HG03025 (cell line): ENCODE measurements around the gene RNU5B-1.
"Not testable (repeated sequence)": the region's sequence is repeated elsewhere in the genome, so short reads cannot be mapped to it uniquely, and the experiment has no call there.

Experiments used
- ATAC-seq: cut with Tn5 transposase; IDR thresholded peaks from one replicate; pipeline ENCODE4 v1.9.1; 2021; ENCODE audit warnings: mild to moderate bottlenecking, moderate library complexity; ENCODE audit not compliant: unreplicated experiment, low FRiP score

The RNU5B-1 gene

DNA sequence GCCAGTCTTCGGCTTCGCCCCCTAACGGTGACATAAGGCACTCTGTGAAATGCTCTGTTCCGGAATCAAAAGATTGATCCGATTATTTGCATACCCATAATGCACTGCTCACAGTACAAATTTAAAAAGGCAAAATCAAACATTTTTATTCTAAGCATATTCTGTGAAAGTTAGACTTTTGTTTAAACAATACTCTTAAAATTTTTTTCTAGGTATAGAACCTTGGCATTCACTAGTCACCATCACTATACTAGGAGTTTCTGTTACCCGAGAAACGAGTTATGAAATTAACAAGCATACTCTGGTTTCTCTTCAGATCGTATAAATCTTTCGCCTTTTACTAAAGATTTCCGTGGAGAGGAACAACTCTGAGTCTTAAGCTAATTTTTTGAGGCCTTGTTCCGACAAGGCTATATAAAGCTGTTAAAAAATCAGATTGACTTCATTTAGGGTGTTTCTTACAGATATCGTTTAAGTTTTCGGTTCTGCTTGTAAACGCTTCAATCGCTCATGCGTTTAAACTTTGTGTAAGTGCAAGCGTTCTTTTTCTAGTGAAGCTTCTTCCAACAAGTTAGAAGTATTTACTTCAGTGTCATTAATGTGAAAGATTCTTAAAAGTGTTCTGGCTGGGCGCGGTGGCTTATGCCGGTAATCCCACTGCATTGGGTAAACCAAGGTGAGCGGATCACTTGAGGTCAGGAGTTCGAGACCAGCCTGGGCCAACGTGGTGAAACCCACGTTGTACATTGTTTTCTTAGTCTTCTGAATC lies at the start of gene RNU5B-1:
TSS of gene RNU5B-1 (plus strand) at position 297 of the 769 bp plus-strand sequence.
- peak; percentile 49 for ATAC-seq

DNA sequence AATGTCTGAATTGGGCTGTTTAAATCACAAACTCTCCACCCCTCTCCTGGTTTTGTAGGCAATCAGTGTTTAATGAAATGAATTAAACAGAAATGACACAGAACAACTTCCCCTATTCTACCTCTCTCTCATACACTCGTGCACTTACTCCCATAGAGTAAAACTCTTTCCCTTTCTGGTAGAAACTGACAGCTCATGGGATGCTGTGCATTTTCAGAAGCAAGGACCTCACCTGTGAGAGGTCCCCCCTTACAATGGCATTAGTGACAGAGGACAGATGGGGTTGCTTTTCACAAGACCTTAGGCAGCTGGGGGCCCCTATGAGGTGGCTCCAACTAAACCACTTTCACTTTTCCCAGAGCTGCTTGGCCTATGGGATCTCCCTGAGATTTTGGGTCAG lies 49.7 kb upstream of the RNU5B-1 start:
- ATAC-seq = no peak

DNA sequence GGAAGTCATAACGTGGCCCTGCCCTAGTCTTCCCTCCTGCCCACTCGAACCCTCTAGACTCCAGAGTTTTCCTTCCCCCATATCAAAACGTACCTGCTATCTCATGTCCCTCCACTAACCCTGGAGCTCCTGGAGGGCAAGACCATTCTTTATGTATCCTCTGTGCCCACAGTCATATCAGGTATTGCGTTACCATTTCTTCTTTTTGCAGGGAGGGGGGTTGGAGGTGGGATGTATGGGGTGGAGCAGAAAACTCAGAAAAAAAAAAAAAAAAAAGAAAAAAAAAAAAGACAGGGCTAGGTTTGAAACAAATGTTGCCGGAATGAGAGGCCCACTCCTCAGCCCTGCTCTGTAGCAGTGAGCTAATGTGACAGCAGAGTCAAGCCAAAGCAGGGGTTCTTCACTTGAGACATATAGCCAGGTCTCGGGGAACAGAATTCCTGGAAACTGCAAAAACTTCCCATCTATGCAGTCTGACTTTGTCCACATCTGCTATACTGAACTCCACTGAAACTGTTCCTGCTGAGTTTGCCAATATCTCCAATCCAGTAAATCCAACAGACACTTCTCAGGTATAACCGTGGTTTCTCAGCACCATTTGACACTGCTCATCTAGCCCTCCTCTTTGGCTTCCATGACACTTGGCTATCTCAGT lies 48.9 kb upstream of the RNU5B-1 start:
- no peak for ATAC-seq

DNA sequence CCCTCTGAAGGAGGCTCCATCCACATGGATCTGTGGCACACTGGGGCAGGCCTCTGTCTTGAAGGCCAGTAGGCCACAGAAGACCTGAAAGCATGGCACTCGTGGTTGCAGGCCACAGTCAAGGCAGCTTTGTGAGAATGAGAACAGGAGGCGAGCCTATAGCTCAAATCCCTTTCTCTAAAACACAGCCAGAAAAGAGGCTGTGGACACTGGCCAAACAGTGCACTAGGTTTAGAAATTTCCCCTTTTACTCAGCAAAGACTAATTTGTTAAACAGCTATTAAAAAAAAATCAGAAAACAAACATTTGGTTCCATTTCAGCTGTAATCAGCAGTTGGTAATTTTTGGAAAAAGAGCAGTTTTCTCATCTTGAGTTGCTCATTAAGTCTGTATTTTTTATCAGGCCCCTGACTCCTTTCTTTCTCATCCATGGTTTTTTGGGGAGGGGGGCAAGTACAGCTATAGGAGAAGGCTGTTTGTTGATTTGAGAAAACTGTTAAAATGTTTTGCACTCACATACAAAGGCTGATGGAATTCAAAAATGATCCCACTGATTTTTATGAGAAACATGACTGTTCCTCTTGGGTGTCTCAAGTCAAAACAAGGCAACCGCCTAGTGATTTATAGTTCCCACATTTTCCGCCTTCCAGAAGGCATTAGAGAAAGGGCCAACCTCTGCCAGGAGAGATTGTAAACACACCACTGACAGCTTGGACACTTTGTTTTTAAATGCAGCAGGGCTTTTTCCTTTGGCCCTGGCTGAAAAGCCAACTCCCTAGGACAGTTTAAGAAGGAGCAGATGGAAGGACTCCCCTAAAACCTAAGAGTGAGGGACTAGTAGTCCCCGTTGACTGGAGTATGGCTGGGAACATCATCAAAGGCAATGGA lies 45.9 kb upstream of the RNU5B-1 start:
- no peak for ATAC-seq

DNA sequence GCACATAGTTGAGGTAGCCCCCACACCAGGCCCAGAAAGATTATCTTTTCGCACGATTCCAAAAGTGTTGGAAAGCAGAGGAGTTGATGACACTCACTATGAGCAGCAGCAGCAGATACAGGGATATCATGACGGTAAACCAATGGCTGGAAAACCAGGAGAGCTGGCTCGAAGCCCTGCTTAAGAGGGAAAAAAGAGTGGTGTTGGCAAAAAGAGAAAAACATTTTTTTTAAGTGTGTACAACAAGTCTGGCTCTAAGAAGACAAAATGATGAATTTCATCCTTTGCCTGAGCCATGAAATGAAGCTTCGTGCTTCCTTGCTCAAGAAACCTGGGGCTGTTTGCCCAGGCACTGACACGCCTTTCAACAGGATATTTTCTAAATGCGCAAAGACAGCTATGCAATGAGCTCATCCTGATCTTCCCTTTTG lies 45.1 kb upstream of the RNU5B-1 start:
- ATAC-seq = no peak

DNA sequence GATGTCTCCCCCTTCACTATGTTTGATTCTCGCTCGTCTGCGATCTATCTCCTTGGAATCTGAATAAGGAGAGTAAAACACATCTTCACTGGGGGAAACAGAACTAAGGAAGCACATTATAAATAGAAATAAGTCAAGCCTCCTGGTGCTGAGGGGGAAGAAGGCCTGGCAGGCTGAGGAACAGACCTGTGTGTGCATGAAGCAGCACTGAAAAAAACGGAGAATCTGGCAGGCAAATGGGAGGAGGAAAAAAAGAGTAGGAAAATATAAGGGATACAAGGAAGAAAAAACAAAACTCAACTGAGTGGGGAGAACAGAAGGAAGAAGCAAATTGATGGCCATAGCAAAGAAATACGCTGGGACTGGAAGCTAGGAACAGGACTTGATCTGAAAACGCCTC lies 43.5 kb upstream of the RNU5B-1 start:
- ATAC-seq = no peak

- ATAC-seq = no peak
Observed at GRCh38 chr15:65263313-65263712, 41.2 kb upstream of the RNU5B-1 start.

DNA sequence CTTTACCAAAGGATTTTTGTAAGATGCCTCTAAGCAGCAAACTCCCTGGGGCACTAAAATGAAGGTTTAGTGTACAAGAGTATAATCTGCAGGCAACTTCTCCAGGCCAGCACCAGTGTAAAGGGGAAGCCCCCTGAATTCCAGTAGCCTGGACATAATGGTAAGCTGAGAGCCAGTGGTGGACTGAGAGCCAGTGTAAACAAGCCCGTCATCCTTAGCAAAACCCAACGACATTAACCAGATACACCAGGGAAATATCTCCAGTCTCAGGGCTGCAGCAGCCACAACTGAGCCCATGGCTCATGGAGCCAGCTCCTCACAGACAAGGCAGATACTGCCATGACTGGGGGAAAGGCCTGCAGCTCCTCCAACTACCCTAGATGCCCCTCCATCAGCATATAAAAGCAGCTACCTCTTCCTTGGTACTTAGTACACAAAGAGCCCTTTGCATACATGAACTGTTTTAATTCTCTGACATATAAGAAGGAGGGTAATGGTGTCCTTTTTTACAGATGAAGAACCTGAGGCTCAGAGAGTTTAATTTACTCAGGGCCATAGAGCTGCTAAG lies 39.5 kb upstream of the RNU5B-1 start:
- ATAC-seq = no peak

DNA sequence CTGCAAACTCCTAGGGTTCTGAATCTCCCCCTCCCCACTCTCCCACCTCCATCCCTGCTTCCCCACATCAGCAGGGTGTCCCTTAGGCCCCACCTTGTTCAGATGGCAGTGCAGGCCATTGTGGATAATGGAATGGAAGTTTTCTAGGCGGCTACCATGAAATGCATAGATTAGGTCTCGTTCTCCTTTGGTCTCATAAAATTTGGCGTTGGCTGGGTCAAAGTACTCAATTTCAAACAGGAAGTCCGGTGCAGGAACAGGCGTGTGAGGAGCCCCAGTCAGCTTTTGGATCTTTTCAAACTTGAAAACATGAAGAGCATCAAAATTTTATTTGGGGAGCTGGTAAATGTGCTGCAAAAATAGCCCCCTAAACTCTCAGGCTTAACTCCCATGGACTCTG lies 38.0 kb upstream of the RNU5B-1 start:
- ATAC-seq = no peak

- no peak for ATAC-seq
Observed at GRCh38 chr15:65268411-65268810, 36.1 kb upstream of the RNU5B-1 start.

DNA sequence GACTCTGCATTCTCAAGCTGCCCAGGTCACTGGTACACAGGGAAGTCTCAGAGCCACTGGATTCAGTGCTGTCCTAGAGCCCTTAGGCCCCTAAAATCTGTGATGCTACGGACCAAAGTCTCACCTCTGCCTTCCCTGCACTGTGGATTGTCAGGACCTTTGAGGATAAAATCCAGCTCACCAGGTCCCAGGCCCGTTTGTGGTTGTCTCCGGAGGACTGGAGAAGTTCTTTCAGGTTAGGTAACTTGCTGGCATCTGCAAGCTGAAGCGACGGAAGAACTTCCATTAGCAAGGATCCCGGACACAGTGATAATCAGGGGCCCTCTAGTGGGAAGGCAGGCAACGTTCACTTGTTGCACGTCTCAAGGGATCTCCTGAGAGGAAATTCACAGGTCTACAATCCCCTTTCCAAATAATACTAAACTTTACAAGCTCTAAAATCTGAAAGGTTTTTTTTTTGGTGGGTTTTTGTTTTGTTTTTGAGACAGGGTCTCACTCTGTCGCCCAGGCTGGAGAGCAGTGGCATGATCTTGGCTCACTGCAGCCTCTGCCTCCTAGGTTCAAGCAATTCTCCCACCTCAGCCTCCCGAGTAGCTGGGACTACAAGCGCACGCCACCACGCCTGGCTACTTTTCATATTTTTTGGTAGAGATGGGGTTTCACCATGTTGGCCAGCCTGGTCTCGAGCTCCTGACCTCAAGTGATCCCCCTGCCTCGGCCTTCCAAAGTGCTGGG lies 33.5 kb upstream of the RNU5B-1 start:
- not testable (repeated sequence) for ATAC-seq

DNA sequence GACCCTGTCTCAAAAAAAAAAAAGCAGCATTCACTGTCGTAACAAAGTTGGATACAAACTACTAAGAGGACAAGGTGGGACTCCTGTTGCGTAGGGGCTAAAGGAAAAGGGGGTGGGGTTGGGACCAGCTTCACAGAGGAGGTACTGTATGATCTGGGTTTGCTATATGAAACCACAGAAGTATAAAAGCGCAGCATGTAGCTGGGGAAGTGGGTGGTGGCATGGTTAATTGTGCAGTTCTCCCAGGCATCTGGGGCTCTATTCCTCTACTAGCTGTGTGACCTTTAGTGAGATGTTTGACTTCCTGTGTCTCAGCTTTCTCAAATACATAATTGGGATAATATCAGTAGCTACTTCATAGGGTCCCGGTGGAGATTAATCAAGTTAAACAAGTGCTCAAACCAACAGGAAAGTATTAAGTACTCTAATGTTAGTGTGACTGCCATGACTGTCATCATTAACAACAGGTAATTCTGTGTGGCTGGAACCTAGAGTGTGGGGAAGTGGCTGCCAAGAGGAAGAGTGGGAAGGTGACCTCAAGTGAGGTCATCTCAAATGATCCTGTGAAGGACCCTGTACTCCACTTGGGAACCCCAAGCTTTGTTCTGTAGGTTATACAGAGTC lies 29.3 kb upstream of the RNU5B-1 start:
- ATAC-seq = no peak

- no peak for ATAC-seq
Observed at GRCh38 chr15:65275728-65276126, 28.8 kb upstream of the RNU5B-1 start.

DNA sequence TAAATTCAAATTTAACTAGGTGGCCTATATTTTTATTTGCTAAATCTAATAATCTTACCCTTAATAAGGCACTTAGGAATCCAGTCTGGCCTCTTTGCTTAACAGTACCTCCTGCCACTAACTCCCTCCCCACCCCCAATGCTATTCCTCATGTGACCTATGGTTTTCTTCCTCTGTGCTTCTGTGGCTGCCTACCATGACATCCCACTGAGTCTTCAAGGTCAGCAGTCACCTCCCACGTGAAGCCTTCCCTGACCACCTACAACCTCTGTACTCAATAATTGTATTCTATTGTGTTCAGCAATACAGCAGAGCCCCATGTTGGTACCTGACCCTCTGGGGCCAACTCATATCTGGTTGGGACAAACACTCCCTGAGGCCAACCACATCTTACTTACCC lies 27.5 kb upstream of the RNU5B-1 start:
- no peak for ATAC-seq

DNA sequence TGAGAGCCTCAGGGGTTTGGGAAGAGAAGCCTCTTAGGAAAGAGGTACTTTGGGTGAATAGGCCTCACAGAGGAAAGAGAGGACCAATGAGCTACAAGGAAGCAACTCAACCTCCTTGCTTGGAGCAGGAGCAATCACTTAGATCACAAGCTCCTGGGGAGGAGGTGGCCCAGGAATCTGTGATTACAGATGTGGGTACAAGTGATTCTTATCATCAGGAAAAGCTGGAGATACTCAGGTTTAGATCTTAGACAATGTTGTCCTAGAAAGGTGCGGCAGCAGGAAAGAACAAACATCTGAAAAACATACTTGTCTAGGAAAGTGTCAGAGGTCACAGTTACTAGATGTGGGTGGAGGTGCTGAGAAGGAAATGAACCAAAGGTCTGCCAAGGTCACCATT lies 26.0 kb upstream of the RNU5B-1 start:
- ATAC-seq = no peak

DNA sequence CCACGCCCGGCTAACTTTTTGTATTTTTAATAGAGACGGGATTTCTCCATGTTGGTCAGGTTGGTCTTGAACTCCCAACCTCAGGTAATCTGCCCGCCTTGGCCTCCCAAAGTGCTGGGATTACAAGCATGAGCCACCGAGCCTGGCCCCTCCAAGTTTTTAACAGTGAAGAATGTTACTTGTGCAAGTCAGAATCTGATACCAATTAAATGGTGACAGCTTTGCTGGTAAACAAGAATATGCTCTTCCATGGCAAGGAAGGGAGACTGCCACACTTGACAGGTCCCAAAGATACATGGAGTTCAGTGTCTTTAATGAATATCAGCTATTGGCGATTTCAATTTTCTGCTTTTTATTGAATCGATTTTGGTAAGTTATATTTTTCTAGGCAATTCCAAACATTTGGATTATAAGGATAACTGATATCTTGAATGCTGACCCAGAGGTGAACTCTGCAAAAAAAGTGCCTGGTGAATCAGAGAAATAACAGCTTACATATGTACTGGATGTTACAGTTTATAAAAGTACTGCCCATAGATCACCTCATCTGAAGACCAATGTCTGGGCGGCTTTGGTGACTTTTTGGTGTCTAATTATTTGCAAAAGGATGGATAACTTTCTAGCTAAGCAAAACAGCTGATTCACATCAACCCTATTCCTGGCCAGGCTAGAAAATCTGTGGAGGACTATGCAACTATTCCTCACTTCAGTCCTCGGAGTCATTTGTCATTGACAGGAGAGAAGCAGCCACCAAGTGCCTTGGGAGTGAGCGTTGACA lies 19.0 kb upstream of the RNU5B-1 start:
- no peak for ATAC-seq

DNA sequence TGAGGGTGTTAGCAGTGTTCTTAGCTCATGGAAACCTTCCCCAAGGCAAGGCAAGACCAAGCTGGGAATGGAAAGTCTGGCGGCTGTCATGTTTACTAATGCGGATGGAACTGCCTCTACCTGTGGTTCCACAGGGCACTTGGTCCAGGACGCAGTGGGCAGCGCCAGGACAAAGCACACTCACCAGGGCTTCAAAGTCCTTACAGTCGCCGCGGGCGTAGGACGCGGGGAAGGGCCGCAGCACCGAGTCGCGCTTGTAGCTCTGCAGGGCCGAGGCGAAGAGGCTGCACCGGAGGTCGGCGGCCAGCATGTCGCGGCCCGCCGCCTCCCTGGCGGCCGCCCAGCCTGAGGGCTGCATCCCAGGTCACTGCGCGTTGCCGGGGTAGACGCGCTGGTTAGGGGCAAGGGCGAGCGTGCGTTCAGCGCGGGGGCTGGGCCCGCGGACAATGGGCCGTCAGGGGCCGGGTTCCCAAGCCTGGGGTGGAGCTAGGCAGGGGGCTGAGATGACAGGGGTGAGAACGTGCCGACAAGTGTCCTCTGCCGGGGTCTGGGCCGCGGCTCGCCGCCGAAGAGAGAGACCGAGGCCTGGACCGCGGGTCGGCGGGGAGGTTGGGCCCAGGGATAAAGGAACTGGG lies 18.3 kb upstream of the RNU5B-1 start:
- peak; percentile 29 for ATAC-seq

DNA sequence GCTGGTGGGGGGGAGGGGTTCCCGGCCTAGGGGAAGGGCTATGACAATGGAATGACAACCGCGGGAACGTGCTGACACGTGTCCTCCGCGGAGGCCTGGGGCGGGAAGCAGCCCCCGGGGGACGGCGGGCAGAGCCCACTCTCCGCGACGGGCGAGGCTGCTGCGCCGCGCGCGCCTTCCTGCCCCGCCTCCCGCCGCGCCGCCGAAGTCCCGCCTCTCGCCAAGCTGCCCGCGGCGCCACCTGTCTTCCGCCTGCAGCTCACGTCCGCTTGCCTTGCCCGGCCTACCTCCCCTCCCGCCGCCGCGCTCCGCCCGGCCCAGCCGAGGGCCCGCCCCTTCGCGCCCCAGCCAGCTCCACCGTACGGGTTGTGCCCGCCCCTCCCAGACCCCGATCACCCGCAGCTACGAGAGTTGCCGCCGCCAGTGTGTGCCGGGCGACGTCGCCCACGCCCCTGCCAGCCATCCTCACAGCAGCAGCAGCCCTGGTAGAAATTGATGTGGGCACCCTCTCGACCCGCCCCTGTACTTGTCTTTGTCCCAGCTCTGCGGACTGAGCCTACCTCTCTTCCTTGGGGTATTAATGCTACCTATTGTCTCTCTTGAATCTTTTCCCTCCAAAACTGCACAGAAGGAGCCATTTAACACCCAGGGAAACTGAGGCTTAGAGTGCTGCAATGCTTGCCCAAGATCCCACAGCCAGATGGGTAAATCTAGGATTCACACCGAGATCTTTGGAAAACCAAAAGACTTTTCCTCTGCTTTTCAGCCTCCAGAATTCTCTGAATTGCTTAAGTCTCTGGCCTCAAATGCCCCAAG lies 17.6 kb upstream of the RNU5B-1 start, which contains the start of gene PARP16:
TSS of gene PARP16 (minus strand) at position 180 of the 816 bp plus-strand sequence. CDS start 457 bp downstream, outside the sequence.
- ATAC-seq = peak; percentile 87
